HUES64 (cell line): ENCODE measurements around the gene FSCN2.
"Not testable (repeated sequence)": the region's sequence is repeated elsewhere in the genome, so short reads cannot be mapped to it uniquely, and the experiment has no call there.

Experiments used
- H3K27ac ChIP-seq: 2 replicates; pipeline ENCODE4 v1.7.0; 2013; ENCODE audit warnings: low read depth, low read length, inconsistent platforms
- H3K27me3 ChIP-seq: 2 replicates; pipeline ENCODE4 v1.6.1; 2013; ENCODE audit warnings: mild to moderate bottlenecking, low read length; ENCODE audit not compliant: insufficient read depth
- H3K36me3 ChIP-seq: 2 replicates; pipeline ENCODE4 v1.6.1; 2013; ENCODE audit warnings: mild to moderate bottlenecking, low read length; ENCODE audit not compliant: insufficient read depth
- H3K4me1 ChIP-seq: 2 replicates; pipeline ENCODE4 v1.6.1; 2013; ENCODE audit warnings: mild to moderate bottlenecking, low read length, moderate library complexity; ENCODE audit not compliant: insufficient read depth
- H3K4me3 ChIP-seq: 2 replicates; pipeline ENCODE4 v1.5.1; 2013; ENCODE audit warnings: mild to moderate bottlenecking, low read length, moderate library complexity
- H3K9ac ChIP-seq: 2 replicates; pipeline ENCODE4 v1.6.1; 2013; ENCODE audit warnings: mild to moderate bottlenecking, low read depth, low read length
- H3K9me3 ChIP-seq: 2 replicates; pipeline ENCODE4 v1.6.1; 2013; ENCODE audit warnings: low read depth, low read length; ENCODE audit not compliant: insufficient read depth
- WGBS: fragments of 150-250, 120-280 bp; methylation state at CpG from one replicate; pipeline ENCODE4 v1.1.7; 2013; ENCODE audit warnings: missing lambda C conversion rate; 5-methylcytosine and 5-hydroxymethylcytosine counted together

FSCN2 gene

GRCh38 chr17:81522491-81523401, 5.4 kb upstream of the FSCN2 start:
- H3K9ac ChIP-seq = no peak overlapping the region
- peaks cover 17% of the 10 kb centered on the region; the same call in 1 of the 2 replicates for H3K4me1 ChIP-seq
- H3K36me3 ChIP-seq = no peaks in the 10 kb centered on the region
- peaks cover 42% of the 10 kb centered on the region for H3K27me3 ChIP-seq
- WGBS = 66% methylated on average over 25 of the region's 26 CpGs
- H3K4me3 ChIP-seq = no peak overlapping the region
- no peaks in the 10 kb centered on the region for H3K9me3 ChIP-seq
- no peak overlapping the region for H3K27ac ChIP-seq

- no peaks in the 10 kb centered on the region for H3K9me3 ChIP-seq
- peaks cover 12% of the 10 kb centered on the region; the same call in 1 of the 2 replicates for H3K4me1 ChIP-seq
- H3K36me3 ChIP-seq = no peaks in the 10 kb centered on the region
- H3K9ac ChIP-seq = no peak overlapping the region
- H3K27ac ChIP-seq = no peak overlapping the region
- no peak overlapping the region for H3K4me3 ChIP-seq
- 66% methylated on average over 17 of the region's 17 CpGs for WGBS
- H3K27me3 ChIP-seq = peaks cover 36% of the 10 kb centered on the region
Measured at GRCh38 chr17:81523402-81524038, 4.7 kb upstream of the FSCN2 start.

- Histone ChIP-seq H3K27me3 (peaks cover 28% of the 10 kb centered on the region), H3K27ac (no peak overlapping the region)
- WGBS = 90% methylated on average over 18 of the region's 18 CpGs
Measured at GRCh38 chr17:81524039-81524864, 3.9 kb upstream of the FSCN2 start.

GRCh38 chr17:81524865-81525159, 3.4 kb upstream of the FSCN2 start:
- 92% methylated on average over 8 of the region's 8 CpGs for WGBS
- Histone ChIP-seq H3K27ac (no peak overlapping the region), H3K27me3 (peaks cover 23% of the 10 kb centered on the region), H3K9me3 (no peaks in the 10 kb centered on the region), H3K36me3 (no peaks in the 10 kb centered on the region), H3K4me3 (no peak overlapping the region), H3K4me1 (peaks cover 11% of the 10 kb centered on the region; the same call in 1 of the 2 replicates), H3K9ac (no peak overlapping the region)

More at GRCh38 chr17:81524039-81524864, 3.9 kb upstream of the FSCN2 start:
- Histone ChIP-seq H3K36me3 (no peaks in the 10 kb centered on the region), H3K9me3 (no peaks in the 10 kb centered on the region), H3K9ac (no peak overlapping the region), H3K4me1 (peaks cover 12% of the 10 kb centered on the region; the same call in 1 of the 2 replicates), H3K4me3 (no peak overlapping the region)

- 91% methylated on average over 21 of the region's 21 CpGs for WGBS
- Histone ChIP-seq H3K9me3 (no peaks in the 10 kb centered on the region), H3K4me1 (peaks cover 3% of the 10 kb centered on the region; the same call in 1 of the 2 replicates), H3K27ac (no peak overlapping the region), H3K36me3 (no peaks in the 10 kb centered on the region), H3K4me3 (no peak overlapping the region), H3K9ac (no peak overlapping the region; the same call in 1 of the 2 replicates), H3K27me3 (peaks cover 5% of the 10 kb centered on the region; the same call in 1 of the 2 replicates)
Measured at GRCh38 chr17:81526662-81527571, 1.3 kb upstream of the FSCN2 start.

GRCh38 chr17:81528384-81528650, 140 bp downstream of the FSCN2 start:
- WGBS = 85% methylated on average over 20 of the region's 20 CpGs
- no peak overlapping the region for H3K9ac ChIP-seq
- H3K4me3 ChIP-seq = no peak overlapping the region
- peaks cover 3% of the 10 kb centered on the region; the same call in 1 of the 2 replicates for H3K4me1 ChIP-seq
- H3K9me3 ChIP-seq = no peaks in the 10 kb centered on the region
- peaks cover 2% of the 10 kb centered on the region for H3K27me3 ChIP-seq
- H3K27ac ChIP-seq = no peak overlapping the region
- H3K36me3 ChIP-seq = no peaks in the 10 kb centered on the region

- Histone ChIP-seq H3K4me3 (no peak overlapping the region), H3K27ac (no peak overlapping the region), H3K4me1 (no peaks in the 10 kb centered on the region), H3K36me3 (no peaks in the 10 kb centered on the region), H3K9ac (no peak overlapping the region), H3K27me3 (peaks cover 6% of the 10 kb centered on the region), H3K9me3 (no peaks in the 10 kb centered on the region)
- 93% methylated on average over 62 of the region's 62 CpGs for WGBS
Measured at GRCh38 chr17:81528651-81529436, 667 bp downstream of the FSCN2 start.

- no peaks in the 10 kb centered on the region for H3K9me3 ChIP-seq
- no peak overlapping the region for H3K27ac ChIP-seq
- peaks cover 6% of the 10 kb centered on the region for H3K27me3 ChIP-seq
- no peak overlapping the region for H3K9ac ChIP-seq
- no peak overlapping the region for H3K4me3 ChIP-seq
- WGBS = 90% methylated on average over 6 of the region's 6 CpGs
- H3K4me1 ChIP-seq = no peaks in the 10 kb centered on the region
- H3K36me3 ChIP-seq = no peaks in the 10 kb centered on the region
Measured at GRCh38 chr17:81529437-81529803, 1.2 kb downstream of the FSCN2 start.

GRCh38 chr17:81531013-81531412, 2.8 kb downstream of the FSCN2 start:
- not testable (repeated sequence) for H3K9me3 ChIP-seq, H3K4me3 ChIP-seq

GRCh38 chr17:81531998-81532404, 3.8 kb downstream of the FSCN2 start:
- peaks cover 22% of the 10 kb centered on the region for H3K27me3 ChIP-seq
- not testable (repeated sequence) for H3K36me3 ChIP-seq, H3K27ac ChIP-seq, H3K9me3 ChIP-seq, H3K4me3 ChIP-seq, H3K4me1 ChIP-seq, H3K9ac ChIP-seq
- 95% methylated on average over 3 of the region's 3 CpGs for WGBS

More at GRCh38 chr17:81531013-81531412, 2.8 kb downstream of the FSCN2 start:
- WGBS = 77% methylated on average over 6 of the region's 6 CpGs
- H3K27ac ChIP-seq, H3K9ac ChIP-seq, H3K4me1 ChIP-seq, H3K36me3 ChIP-seq: not testable (repeated sequence)
- peaks cover 12% of the 10 kb centered on the region for H3K27me3 ChIP-seq
